Panc1 (cell line): ENCODE measurements around the gene HS3ST3A1. TPM values are rescaled to one million over a fixed set of nuclear protein-coding genes. Genes with fewer than 3 reads are reported as not detected.

Experiments
- ATAC-seq: fragments of 200-7000 bp; cut with Tn5 transposase; 2 replicates; pipeline ENCODE4 v1.9.1; 2020; ENCODE audit warnings: mild to moderate bottlenecking, moderate library complexity
- BruUV-seq: library from RNA; stranded (reverse); fragments of 400-500 nt; replicated peaks from 2 replicates; lab custom pipeline; 2021; lab: Mats Ljungman, UMichigan
- CTCF ChIA-PET: fragments of 300-600 bp; sonication (Branson Sonifier 250); formaldehyde crosslinking; loops from one replicate; lab custom pipeline; 2022; ENCODE audit warnings: antibody characterized with exemption; lab: Charles Lee
- POLR2A ChIA-PET: fragments of 300-600 bp; sonication (Branson Sonifier 250); formaldehyde crosslinking; loops from one replicate; lab custom pipeline; 2022; ENCODE audit warnings: antibody characterized with exemption; lab: Charles Lee
- DNase-seq: peaks from one replicate; pipeline ENCODE4 v3.0.0-alpha.2; 2010; ENCODE audit warnings: low read depth, low spot score
- H3K27ac ChIP-seq: 2 replicates; pipeline ENCODE4 v1.5.1; 2011; ENCODE audit warnings: mild to moderate bottlenecking, low read length, inconsistent platforms
- H3K27me3 ChIP-seq: fragments of 200-500 bp; sonication (Bioruptor generic); 2 replicates; pipeline ENCODE4 v1.6.0; 2014; ENCODE audit warnings: low read length, inconsistent platforms; ENCODE audit not compliant: control insufficient read depth, insufficient read depth
- H3K36me3 ChIP-seq: fragments of 200-500 bp; sonication (Bioruptor generic); 2 replicates; pipeline ENCODE4 v1.5.1; 2014; ENCODE audit warnings: inconsistent platforms, mild to moderate bottlenecking, low read length, moderate library complexity; ENCODE audit not compliant: control insufficient read depth, insufficient read depth
- H3K4me1 ChIP-seq: 2 replicates; pipeline ENCODE4 v1.5.1; 2011; ENCODE audit warnings: inconsistent platforms, mild to moderate bottlenecking, low read length, moderate library complexity; ENCODE audit not compliant: control insufficient read depth, insufficient read depth
- H3K4me3 ChIP-seq, 2 experiments: 2 replicates each; pipeline ENCODE4 v1.5.1; 2011 to 2012; ENCODE audit warnings: low read depth in 2 of 2, low read length in 2 of 2, mild to moderate bottlenecking in 2 of 2, inconsistent platforms in 1 of 2, moderate library complexity in 1 of 2
- H3K9me3 ChIP-seq: fragments of 200-500 bp; sonication (Bioruptor generic); 2 replicates; pipeline ENCODE4 v1.5.1; 2014; ENCODE audit warnings: low read depth, mild to moderate bottlenecking, inconsistent platforms, low read length, moderate library complexity; ENCODE audit not compliant: control insufficient read depth, insufficient read depth
- CTCF ChIP-seq: fragments of 450-650 bp; IDR thresholded peaks from 2 replicates; pipeline ENCODE4 v1.5.1; 2017; ENCODE audit warnings: mild to moderate bottlenecking
- POLR2AphosphoS5 ChIP-seq: IDR thresholded peaks from 2 replicates; pipeline ENCODE4 v1.6.1; 2012; ENCODE audit warnings: mild to moderate bottlenecking, low read depth, low read length, moderate library complexity
- REST ChIP-seq, 2 experiments: IDR thresholded peaks; 2 replicates each; pipeline ENCODE4 v1.6.1; 2011 to 2012; ENCODE audit warnings: low read depth in 2 of 2, control low read depth in 1 of 2, low read length in 1 of 2, mild to moderate bottlenecking in 1 of 2, moderate library complexity in 1 of 2; ENCODE audit not compliant: insufficient read depth in 1 of 2
- SIN3A ChIP-seq: IDR thresholded peaks from 2 replicates; pipeline ENCODE4 v1.6.1; 2012; ENCODE audit warnings: low read depth, mild to moderate bottlenecking, low read length, moderate library complexity, borderline replicate concordance; ENCODE audit not compliant: insufficient read depth
- TCF7L2 ChIP-seq: IDR thresholded peaks from 2 replicates; pipeline ENCODE4 v1.6.1; 2011; ENCODE audit warnings: mild to moderate bottlenecking, low read depth, low read length, inconsistent platforms
- in situ Hi-C: cut with HindIII; loops from 2 replicates; pipeline ENCODE4 v1.10.0; 2016; ENCODE audit warnings: low sequenced_read_pairs, low pct_unique_long_range_greater_than_20kb
- intact Hi-C: fragments of 100-400 bp; cut with micrococcal nuclease; formaldehyde crosslinking; loops from one replicate; pipeline ENCODE4 v1.10.0; 2022; ENCODE audit not compliant: unreplicated experiment
- total RNA-seq: library from RNA; stranded (reverse); gene quantifications from one replicate; pipeline ENCODE4 v1.2.1, GENCODE V29; 2021; ENCODE audit not compliant: unreplicated experiment

HS3ST3A1 gene
- total RNA-seq, 1 experiment from 2014 or later, result 0.31 TPM

GRCh38 chr17:13569398-13570123, 32.2 kb downstream of the HS3ST3A1 start:
- ChIA-PET POLR2A (no interaction called here), CTCF (no interaction called here)
- Histone ChIP-seq H3K27ac (no peak overlapping the region), H3K9me3 (no peaks in the 10 kb centered on the region; the same call in 1 of the 2 replicates), H3K4me1 (no peaks in the 10 kb centered on the region), H3K27me3 (no peaks in the 10 kb centered on the region), H3K36me3 (no peaks in the 10 kb centered on the region), H3K4me3 (no peak overlapping the region)
- no peak for TF ChIP-seq TCF7L2
- TF ChIP-seq POLR2AphosphoS5, result no peak
- TF ChIP-seq REST (IDR thresholded peaks at IDR 0.05; ENCODE audit: insufficient read depth in 1 of 2, low read depth in 2 of 2, low read length in 1 of 2), result no peak
- no peak for TF ChIP-seq CTCF
- TF ChIP-seq SIN3A, result no peak
- intact Hi-C loops, result no loop called here
- in situ Hi-C loops, result no loop called here
- ATAC-seq, result no peak
- BruUV-seq, result no TSS peak
- no peak for DNase-seq

GRCh38 chr17:13568582-13569397, 32.9 kb downstream of the HS3ST3A1 start:
- in situ Hi-C loops (no loop called here), intact Hi-C loops (no loop called here)
- Histone ChIP-seq H3K4me1 (no peaks in the 10 kb centered on the region), H3K36me3 (no peaks in the 10 kb centered on the region), H3K27me3 (no peaks in the 10 kb centered on the region), H3K4me3 (no peak overlapping the region), H3K9me3 (no peaks in the 10 kb centered on the region; the same call in 1 of the 2 replicates), H3K27ac (no peak overlapping the region)
- DNase-seq, result no peak
- ATAC-seq, result no peak
- ChIA-PET CTCF (no interaction called here), POLR2A (no interaction called here)
- BruUV-seq, result no TSS peak
- TF ChIP-seq SIN3A, result no peak
- TF ChIP-seq TCF7L2, result no peak
- TF ChIP-seq REST (IDR thresholded peaks at IDR 0.05; ENCODE audit: insufficient read depth in 1 of 2, low read depth in 2 of 2, low read length in 1 of 2), result no peak
- TF ChIP-seq CTCF, result no peak
- no peak for TF ChIP-seq POLR2AphosphoS5
